Measurements from ENCODE around the gene KLF6.

DNA sequence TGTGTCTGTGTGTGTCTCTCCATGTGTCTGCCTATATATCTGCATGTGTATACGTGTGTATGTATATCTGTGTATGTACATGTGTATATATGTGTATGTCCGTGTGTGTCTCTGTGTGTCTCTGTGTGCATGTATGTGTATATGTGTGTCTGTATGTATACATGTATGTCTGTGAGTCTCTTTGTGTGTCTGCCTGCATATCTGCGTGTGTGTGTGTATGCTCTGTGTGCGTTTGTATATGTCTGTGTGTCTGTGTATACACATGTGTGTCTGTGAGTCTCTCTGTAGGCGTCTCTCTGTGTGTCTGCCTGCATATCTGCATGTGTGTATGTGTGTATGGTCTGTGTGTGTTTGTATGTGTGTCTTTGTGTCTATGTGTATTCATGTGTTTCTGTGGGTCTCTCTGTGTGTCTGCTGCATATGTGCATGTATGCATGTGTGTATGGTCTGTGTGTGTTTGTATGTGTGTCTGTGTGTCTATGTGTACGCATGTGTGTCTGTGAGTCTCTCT lies 23.7 kb upstream of the KLF6 start:
- TF ChIP-seq, protein P1, sequence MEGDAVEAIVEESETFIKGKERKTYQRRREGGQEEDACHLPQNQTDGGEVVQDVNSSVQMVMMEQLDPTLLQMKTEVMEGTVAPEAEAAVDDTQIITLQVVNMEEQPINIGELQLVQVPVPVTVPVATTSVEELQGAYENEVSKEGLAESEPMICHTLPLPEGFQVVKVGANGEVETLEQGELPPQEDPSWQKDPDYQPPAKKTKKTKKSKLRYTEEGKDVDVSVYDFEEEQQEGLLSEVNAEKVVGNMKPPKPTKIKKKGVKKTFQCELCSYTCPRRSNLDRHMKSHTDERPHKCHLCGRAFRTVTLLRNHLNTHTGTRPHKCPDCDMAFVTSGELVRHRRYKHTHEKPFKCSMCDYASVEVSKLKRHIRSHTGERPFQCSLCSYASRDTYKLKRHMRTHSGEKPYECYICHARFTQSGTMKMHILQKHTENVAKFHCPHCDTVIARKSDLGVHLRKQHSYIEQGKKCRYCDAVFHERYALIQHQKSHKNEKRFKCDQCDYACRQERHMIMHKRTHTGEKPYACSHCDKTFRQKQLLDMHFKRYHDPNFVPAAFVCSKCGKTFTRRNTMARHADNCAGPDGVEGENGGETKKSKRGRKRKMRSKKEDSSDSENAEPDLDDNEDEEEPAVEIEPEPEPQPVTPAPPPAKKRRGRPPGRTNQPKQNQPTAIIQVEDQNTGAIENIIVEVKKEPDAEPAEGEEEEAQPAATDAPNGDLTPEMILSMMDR (IDR thresholded peaks at IDR 0.05; ENCODE audit: low read length): no peak
- no peak for TF ChIP-seq EZH2 (IDR thresholded peaks at IDR 0.05; ENCODE audit: borderline replicate concordance, low read length)

Data from OCI-LY1 (cell line).